SU-DHL-6 (cell line): ENCODE measurements around the gene MAP1LC3B2.

Experiments used
- H2AFZ ChIP-seq: fragments of 200-600 bp; sonication (generic); 2 replicates; pipeline ENCODE4 v1.6.1; 2014; ENCODE audit warnings: low read depth, mild to moderate bottlenecking, moderate library complexity, mixed read lengths, antibody characterized with exemption, low read length; ENCODE audit not compliant: severe bottlenecking
- H3F3A ChIP-seq: fragments of 200-600 bp; shearing (Covaris generic); 2 replicates; pipeline ENCODE4 v1.6.0; 2016; ENCODE audit warnings: antibody characterized with exemption, mild to moderate bottlenecking; ENCODE audit not compliant: insufficient read depth
- H3K27ac ChIP-seq: fragments of 200-600 bp; sonication (generic); 2 replicates; pipeline ENCODE4 v1.5.1; 2016; ENCODE audit warnings: low read depth, mild to moderate bottlenecking, low read length, moderate library complexity, mixed read lengths
- H3K27me3 ChIP-seq: fragments of 200-600 bp; sonication (generic), shearing (Covaris generic); 2 replicates; pipeline ENCODE4 v1.6.0; 2014; ENCODE audit warnings: mild to moderate bottlenecking, low read length
- H3K36me3 ChIP-seq: fragments of 200-600 bp; sonication (generic); 2 replicates; pipeline ENCODE4 v1.6.1; 2014; ENCODE audit warnings: mild to moderate bottlenecking, low read length, mixed read lengths
- H3K4me2 ChIP-seq: fragments of 300-600, 200-600 bp; shearing (Covaris generic), sonication (generic); 2 replicates; pipeline ENCODE4 v1.6.0; 2014; ENCODE audit warnings: low read length, low read depth, mild to moderate bottlenecking; ENCODE audit not compliant: poor library complexity, severe bottlenecking
- H3K4me3 ChIP-seq: fragments of 200-600 bp; sonication (generic); 2 replicates; pipeline ENCODE4 v1.5.1; 2014; ENCODE audit warnings: antibody characterized with exemption, low read length, mild to moderate bottlenecking, mixed read lengths; ENCODE audit not compliant: insufficient read depth, poor library complexity, severe bottlenecking
- H3K79me2 ChIP-seq: fragments of 200-600 bp; sonication (generic); 2 replicates; pipeline ENCODE4 v1.6.1; 2014; ENCODE audit warnings: mild to moderate bottlenecking, low read length, moderate library complexity; ENCODE audit not compliant: insufficient read depth
- H3K9ac ChIP-seq: fragments of 200-600 bp; sonication (generic); 2 replicates; pipeline ENCODE4 v1.7.0; 2014; ENCODE audit warnings: mild to moderate bottlenecking, low read length
- H3K9me2 ChIP-seq: fragments of 200-600 bp; sonication (generic); replicated peaks from 2 replicates; pipeline ENCODE4 v1.6.1; 2014; ENCODE audit warnings: low read length; ENCODE audit not compliant: insufficient read depth
- H3K9me3 ChIP-seq: fragments of 200-600 bp; sonication (generic); 2 replicates; pipeline ENCODE4 v1.6.1; 2014; ENCODE audit warnings: low read length, mixed read lengths; ENCODE audit not compliant: insufficient read depth
- H4K20me1 ChIP-seq: fragments of 200-600 bp; sonication (generic); 2 replicates; pipeline ENCODE4 v1.6.1; 2014; ENCODE audit warnings: low read depth, mild to moderate bottlenecking, antibody characterized with exemption, low read length, moderate library complexity, mixed read lengths
- EZH2phosphoT487 ChIP-seq: fragments of 200-600 bp; sonication (generic), shearing (Covaris generic); conservative IDR thresholded peaks from 2 replicates; pipeline ENCODE4 v1.6.1; 2018; ENCODE audit warnings: mild to moderate bottlenecking, antibody characterized with exemption, low read length, moderate library complexity, mixed read lengths
- TF ChIP-seq, protein P1 (sequence below): fragments of 200-600 bp; sonication (generic); IDR thresholded peaks from one replicate; pipeline ENCODE4 v1.5.1; 2017; ENCODE audit warnings: antibody characterized with exemption, mild to moderate bottlenecking, low read length, moderate library complexity; ENCODE audit not compliant: insufficient read depth, poor library complexity, severe bottlenecking

Gene MAP1LC3B2

DNA sequence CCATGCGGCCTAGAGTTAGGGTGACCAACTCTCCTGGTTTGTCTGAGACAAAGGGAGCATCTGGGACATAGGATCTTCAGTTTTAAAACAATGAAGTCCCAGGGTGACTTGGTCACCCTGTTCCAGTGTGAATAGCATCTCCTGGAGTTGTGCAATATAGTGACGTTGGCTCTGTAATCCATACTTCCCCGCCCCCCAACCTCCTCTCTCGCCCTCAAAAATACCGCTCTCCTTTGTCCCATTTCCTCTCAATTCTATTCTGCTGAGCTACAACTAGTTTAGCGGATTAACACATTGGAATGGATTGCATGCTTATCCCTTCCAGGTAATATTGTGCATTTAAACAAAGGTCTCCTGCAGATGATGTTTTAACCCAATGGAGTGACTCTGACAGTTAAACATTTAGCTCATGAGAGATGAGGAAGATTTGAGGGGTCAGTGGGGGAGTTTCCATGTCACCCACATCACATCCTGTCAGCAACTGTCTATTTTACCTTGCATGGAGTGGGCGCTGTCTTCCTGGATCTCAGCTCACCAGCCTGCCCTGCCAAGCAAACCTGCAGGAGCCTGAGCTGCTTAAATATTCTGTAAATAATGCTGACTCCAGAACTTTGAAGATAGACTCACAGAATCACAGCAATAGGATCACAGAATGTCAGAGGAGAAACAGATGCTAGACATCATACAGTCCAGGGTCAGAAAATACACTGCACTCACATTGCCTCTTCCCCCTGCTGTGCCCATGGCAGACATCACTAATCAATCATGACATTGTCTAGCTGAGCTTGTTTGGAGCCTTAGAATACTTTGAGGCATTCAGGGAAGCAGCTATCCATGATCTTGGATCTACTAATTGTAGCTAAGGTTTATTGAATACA is 43.0 kb downstream of the MAP1LC3B2 start:
- H3K36me3 ChIP-seq: no peaks in the 10 kb centered on the region
- H2AFZ ChIP-seq: no peak overlapping the region
- H3K4me3 ChIP-seq: no peak overlapping the region
- no peaks in the 10 kb centered on the region for H3K27me3 ChIP-seq
- H3K9me3 ChIP-seq: no peaks in the 10 kb centered on the region
- H3K27ac ChIP-seq: no peak overlapping the region
- H3K4me2 ChIP-seq: no peak overlapping the region
- TF ChIP-seq, protein P1, sequence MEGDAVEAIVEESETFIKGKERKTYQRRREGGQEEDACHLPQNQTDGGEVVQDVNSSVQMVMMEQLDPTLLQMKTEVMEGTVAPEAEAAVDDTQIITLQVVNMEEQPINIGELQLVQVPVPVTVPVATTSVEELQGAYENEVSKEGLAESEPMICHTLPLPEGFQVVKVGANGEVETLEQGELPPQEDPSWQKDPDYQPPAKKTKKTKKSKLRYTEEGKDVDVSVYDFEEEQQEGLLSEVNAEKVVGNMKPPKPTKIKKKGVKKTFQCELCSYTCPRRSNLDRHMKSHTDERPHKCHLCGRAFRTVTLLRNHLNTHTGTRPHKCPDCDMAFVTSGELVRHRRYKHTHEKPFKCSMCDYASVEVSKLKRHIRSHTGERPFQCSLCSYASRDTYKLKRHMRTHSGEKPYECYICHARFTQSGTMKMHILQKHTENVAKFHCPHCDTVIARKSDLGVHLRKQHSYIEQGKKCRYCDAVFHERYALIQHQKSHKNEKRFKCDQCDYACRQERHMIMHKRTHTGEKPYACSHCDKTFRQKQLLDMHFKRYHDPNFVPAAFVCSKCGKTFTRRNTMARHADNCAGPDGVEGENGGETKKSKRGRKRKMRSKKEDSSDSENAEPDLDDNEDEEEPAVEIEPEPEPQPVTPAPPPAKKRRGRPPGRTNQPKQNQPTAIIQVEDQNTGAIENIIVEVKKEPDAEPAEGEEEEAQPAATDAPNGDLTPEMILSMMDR: no peak
- no peak for TF ChIP-seq EZH2phosphoT487
- no peaks in the 10 kb centered on the region for H3F3A ChIP-seq
- H3K79me2 ChIP-seq: no peaks in the 10 kb centered on the region
- no peaks in the 10 kb centered on the region for H3K9me2 ChIP-seq
- no peaks in the 10 kb centered on the region for H4K20me1 ChIP-seq
- no peak overlapping the region for H3K9ac ChIP-seq

DNA sequence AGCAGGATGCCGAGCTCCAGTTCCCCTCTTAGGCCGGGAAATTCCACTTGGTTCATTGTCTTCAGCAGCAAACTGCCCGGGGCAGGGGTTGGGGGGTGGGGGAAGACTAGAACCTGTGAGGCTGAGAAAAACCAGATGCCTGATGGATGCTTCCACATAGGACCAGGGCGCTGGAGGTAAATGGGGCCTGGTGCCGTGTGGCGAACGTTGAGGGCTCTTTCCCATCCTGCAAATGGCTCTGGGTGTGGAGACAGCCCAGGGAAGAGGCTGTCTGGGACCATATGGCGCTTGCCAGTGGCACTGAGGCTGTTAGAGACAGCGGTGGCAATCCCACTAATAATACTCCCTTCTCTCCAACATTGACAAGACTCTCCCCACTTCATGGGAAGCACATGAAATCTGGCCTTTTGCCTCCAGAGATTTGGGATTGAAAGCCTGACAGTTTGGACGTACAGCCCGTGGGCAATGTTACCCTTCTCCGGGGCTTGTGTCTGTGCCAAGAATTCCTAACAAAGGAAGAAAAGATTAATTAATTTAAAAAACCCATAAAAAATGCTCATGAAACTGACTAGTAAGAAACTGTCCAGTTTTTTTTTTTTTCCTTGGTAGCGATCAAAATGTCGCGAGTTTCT is 44.5 kb downstream of the MAP1LC3B2 start:
- Histone ChIP-seq H3K27ac (no peak overlapping the region), H4K20me1 (no peaks in the 10 kb centered on the region), H3K27me3 (no peaks in the 10 kb centered on the region), H3K9me2 (no peaks in the 10 kb centered on the region), H3K4me3 (no peak overlapping the region), H3K4me2 (no peak overlapping the region), H3K36me3 (no peaks in the 10 kb centered on the region), H3K9me3 (no peaks in the 10 kb centered on the region), H3K79me2 (no peaks in the 10 kb centered on the region), H3K9ac (no peak overlapping the region), H3F3A (no peaks in the 10 kb centered on the region), H2AFZ (no peak overlapping the region)
- TF ChIP-seq, protein P1: no peak
- no peak for TF ChIP-seq EZH2phosphoT487

DNA sequence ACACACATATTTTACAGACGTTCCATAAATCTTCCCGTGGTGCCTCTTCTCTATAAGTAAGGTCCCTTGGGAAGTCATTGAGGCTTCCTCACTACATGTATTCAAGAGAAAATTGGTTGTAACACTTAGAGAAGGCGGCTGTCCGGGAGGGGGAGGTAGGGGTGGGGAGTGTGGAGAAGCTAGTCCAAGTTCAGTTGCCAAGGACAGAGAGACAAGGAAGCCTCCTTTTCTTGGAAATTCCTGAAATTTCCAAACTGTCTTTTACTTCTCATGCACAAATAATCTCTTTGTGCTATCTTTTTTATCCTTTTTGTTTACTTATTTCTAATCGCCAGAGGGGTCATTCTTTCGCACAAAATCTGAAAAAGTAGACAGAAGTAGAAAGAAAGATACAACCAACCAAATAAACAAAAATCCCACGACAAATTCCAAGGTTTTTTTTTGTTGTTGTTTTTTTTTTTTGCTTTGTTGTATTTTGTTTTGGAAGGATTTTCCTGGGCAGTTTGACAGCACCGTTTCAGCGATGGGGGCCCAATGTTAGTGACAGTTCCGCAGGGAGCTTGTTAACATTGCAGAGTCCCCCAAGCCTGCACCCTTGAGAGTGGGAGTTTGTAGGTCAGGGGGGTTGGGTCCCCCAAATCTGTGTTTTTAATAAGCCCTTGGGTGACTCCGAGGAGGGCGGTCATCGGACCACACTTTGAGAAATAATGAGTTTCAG is 45.2 kb downstream of the MAP1LC3B2 start:
- H3K9ac ChIP-seq: no peak overlapping the region
- no peak for TF ChIP-seq EZH2phosphoT487
- TF ChIP-seq, protein P1: no peak
- H3K27ac ChIP-seq: no peak overlapping the region
- no peaks in the 10 kb centered on the region for H3K9me2 ChIP-seq
- H2AFZ ChIP-seq: no peak overlapping the region
- no peaks in the 10 kb centered on the region for H3K36me3 ChIP-seq
- no peak overlapping the region for H3K4me2 ChIP-seq
- no peaks in the 10 kb centered on the region for H3K27me3 ChIP-seq
- H3F3A ChIP-seq: no peaks in the 10 kb centered on the region
- no peaks in the 10 kb centered on the region for H3K9me3 ChIP-seq
- H3K79me2 ChIP-seq: no peaks in the 10 kb centered on the region
- H4K20me1 ChIP-seq: no peaks in the 10 kb centered on the region
- no peak overlapping the region for H3K4me3 ChIP-seq
